Esophagus muscularis mucosa (tissue), 4 donors: ENCODE data around the gene CEMP1.
"Not testable (repeated sequence)": the region's sequence is repeated elsewhere in the genome, so short reads cannot be mapped to it uniquely, and the experiment has no call there.

ENCODE experiments used
- EP300 ChIP-seq: sonication (generic); formaldehyde crosslinking; IDR thresholded peaks from one replicate; pipeline ENCODE4 v1.6.1; 2017; ENCODE audit warnings: antibody characterized with exemption
- POLR2A ChIP-seq: fragments of 450-650 bp; IDR thresholded peaks from one replicate; pipeline ENCODE4 v1.6.1; 2017; ENCODE audit warnings: antibody characterized with exemption, moderate library complexity, mild to moderate bottlenecking, low read depth
- POLR2AphosphoS5 ChIP-seq, 2 donors: sonication (generic); formaldehyde crosslinking; IDR thresholded peaks; one replicate each; pipeline ENCODE4 v1.6.1; 2017; ENCODE audit warnings: antibody characterized with exemption in 2 of 2
- TF ChIP-seq, protein P1 (sequence below), 3 experiments: fragments of 200-600 bp in 2 of 3; fragments of 450-650 bp in 1 of 3; sonication (generic) in 2 of 3; IDR thresholded peaks; one replicate each; pipeline ENCODE4 v1.5.1; 2017 to 2019; ENCODE audit warnings: antibody characterized with exemption in 3 of 3, mild to moderate bottlenecking in 2 of 3, moderate library complexity in 1 of 3

DNA sequence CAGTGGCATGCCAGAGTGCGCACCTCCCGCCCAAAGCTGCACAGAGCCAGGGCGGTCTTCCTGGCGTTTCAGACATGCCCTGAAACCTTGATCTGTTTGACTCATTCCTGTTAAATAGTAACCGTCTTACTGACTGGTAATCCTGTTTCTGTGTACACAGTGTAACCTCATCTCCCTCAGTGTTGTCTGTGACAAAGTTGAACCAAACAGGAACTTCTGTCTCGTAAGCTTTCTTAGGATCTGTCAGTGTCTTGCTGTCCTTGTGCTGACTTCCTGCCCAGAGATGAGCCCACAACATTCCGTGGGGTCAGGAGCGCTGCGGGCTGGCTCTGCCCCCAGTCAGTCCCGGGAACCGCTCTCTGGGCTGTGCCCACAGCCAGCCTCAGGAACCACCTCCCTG lies 37.4 kb upstream of the CEMP1 start:
- TF ChIP-seq, protein P1, sequence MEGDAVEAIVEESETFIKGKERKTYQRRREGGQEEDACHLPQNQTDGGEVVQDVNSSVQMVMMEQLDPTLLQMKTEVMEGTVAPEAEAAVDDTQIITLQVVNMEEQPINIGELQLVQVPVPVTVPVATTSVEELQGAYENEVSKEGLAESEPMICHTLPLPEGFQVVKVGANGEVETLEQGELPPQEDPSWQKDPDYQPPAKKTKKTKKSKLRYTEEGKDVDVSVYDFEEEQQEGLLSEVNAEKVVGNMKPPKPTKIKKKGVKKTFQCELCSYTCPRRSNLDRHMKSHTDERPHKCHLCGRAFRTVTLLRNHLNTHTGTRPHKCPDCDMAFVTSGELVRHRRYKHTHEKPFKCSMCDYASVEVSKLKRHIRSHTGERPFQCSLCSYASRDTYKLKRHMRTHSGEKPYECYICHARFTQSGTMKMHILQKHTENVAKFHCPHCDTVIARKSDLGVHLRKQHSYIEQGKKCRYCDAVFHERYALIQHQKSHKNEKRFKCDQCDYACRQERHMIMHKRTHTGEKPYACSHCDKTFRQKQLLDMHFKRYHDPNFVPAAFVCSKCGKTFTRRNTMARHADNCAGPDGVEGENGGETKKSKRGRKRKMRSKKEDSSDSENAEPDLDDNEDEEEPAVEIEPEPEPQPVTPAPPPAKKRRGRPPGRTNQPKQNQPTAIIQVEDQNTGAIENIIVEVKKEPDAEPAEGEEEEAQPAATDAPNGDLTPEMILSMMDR (IDR thresholded peaks at IDR 0.05) = not testable (repeated sequence)
- not testable (repeated sequence) for TF ChIP-seq POLR2AphosphoS5 (IDR thresholded peaks at IDR 0.05); POLR2A; EP300
